KMS-11 (cell line): ENCODE data around the gene SWT1.
"Not testable (repeated sequence)": the region's sequence is repeated elsewhere in the genome, so short reads cannot be mapped to it uniquely, and the experiment has no call there.

Source experiments
- H2AFZ ChIP-seq: fragments of 200-600 bp; sonication (generic); 2 replicates; pipeline ENCODE4 v1.6.1; 2016; ENCODE audit warnings: antibody characterized with exemption, mixed run types, low read depth
- H3K27ac ChIP-seq: fragments of 200-600 bp; sonication (generic); 2 replicates; pipeline ENCODE4 v1.6.1; 2016; ENCODE audit warnings: mild to moderate bottlenecking, mixed run types
- H3K27me3 ChIP-seq: fragments of 200-600 bp; sonication (generic); 2 replicates; pipeline ENCODE4 v1.6.1; 2017; ENCODE audit warnings: mild to moderate bottlenecking, low read depth, mixed run types, moderate library complexity; ENCODE audit not compliant: insufficient read depth
- H3K36me3 ChIP-seq: fragments of 200-600 bp; sonication (generic); 2 replicates; pipeline ENCODE4 v1.6.1; 2017; ENCODE audit warnings: mild to moderate bottlenecking, mixed run types; ENCODE audit not compliant: insufficient read depth
- H3K4me1 ChIP-seq: fragments of 200-600 bp; sonication (generic); 2 replicates; pipeline ENCODE4 v1.6.1; 2016; ENCODE audit warnings: mild to moderate bottlenecking, low read depth, mixed run types; ENCODE audit not compliant: poor library complexity, severe bottlenecking
- H3K4me2 ChIP-seq: fragments of 200-600 bp; sonication (generic); 2 replicates; pipeline ENCODE4 v1.7.0; 2016; ENCODE audit warnings: mild to moderate bottlenecking, mixed run types
- H3K4me3 ChIP-seq: fragments of 200-600 bp; sonication (generic); IDR thresholded peaks from 2 replicates; pipeline ENCODE4 v1.6.1; 2017; ENCODE audit warnings: low read depth, low read length, mixed read lengths; ENCODE audit not compliant: insufficient read depth
- H3K79me2 ChIP-seq: fragments of 200-600 bp; sonication (generic); 2 replicates; pipeline ENCODE4 v1.6.1; 2016; ENCODE audit warnings: low read depth, mixed run types; ENCODE audit not compliant: insufficient read depth
- H3K9ac ChIP-seq: fragments of 200-600 bp; sonication (generic); 2 replicates; pipeline ENCODE4 v1.6.1; 2016; ENCODE audit warnings: mild to moderate bottlenecking, mixed run types
- H4K20me1 ChIP-seq: fragments of 200-600 bp; sonication (generic); 2 replicates; pipeline ENCODE4 v1.6.1; 2016; ENCODE audit warnings: mild to moderate bottlenecking, mixed run types; ENCODE audit not compliant: insufficient read depth
- TF ChIP-seq, protein P1 (sequence below): fragments of 200-600 bp; sonication (generic); conservative IDR thresholded peaks from 2 replicates; pipeline ENCODE4 v1.6.1; 2017; ENCODE audit warnings: low read depth, mild to moderate bottlenecking, antibody characterized with exemption, low read length, moderate library complexity, mixed read lengths

The SWT1 gene

GRCh38 chr1:185317034-185317885 lies 160.3 kb downstream of the SWT1 start, which contains the start of gene IVNS1ABP:
IVNS1ABP (minus strand) TSS chr1:185317243; CDS start chr1:185309493, 7,750 bp downstream.
- TF ChIP-seq, protein P1, sequence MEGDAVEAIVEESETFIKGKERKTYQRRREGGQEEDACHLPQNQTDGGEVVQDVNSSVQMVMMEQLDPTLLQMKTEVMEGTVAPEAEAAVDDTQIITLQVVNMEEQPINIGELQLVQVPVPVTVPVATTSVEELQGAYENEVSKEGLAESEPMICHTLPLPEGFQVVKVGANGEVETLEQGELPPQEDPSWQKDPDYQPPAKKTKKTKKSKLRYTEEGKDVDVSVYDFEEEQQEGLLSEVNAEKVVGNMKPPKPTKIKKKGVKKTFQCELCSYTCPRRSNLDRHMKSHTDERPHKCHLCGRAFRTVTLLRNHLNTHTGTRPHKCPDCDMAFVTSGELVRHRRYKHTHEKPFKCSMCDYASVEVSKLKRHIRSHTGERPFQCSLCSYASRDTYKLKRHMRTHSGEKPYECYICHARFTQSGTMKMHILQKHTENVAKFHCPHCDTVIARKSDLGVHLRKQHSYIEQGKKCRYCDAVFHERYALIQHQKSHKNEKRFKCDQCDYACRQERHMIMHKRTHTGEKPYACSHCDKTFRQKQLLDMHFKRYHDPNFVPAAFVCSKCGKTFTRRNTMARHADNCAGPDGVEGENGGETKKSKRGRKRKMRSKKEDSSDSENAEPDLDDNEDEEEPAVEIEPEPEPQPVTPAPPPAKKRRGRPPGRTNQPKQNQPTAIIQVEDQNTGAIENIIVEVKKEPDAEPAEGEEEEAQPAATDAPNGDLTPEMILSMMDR = peak; percentile 63
- Histone ChIP-seq H3K27me3 (no peaks in the 10 kb centered on the region), H4K20me1 (peaks cover 37% of the 10 kb centered on the region), H3K4me2 (peak within 1 kb of the TSS; percentile 98), H2AFZ (peak within 1 kb of the TSS; percentile 93), H3K9ac (peak within 1 kb of the TSS; percentile 95), H3K4me1 (peaks cover 44% of the 10 kb centered on the region), H3K79me2 (peaks cover 46% of the 10 kb centered on the region), H3K27ac (peak within 1 kb of the TSS; percentile 92), H3K36me3 (no peaks in the 10 kb centered on the region), H3K4me3 (peak within 1 kb of the TSS; percentile 85)

DNA sequence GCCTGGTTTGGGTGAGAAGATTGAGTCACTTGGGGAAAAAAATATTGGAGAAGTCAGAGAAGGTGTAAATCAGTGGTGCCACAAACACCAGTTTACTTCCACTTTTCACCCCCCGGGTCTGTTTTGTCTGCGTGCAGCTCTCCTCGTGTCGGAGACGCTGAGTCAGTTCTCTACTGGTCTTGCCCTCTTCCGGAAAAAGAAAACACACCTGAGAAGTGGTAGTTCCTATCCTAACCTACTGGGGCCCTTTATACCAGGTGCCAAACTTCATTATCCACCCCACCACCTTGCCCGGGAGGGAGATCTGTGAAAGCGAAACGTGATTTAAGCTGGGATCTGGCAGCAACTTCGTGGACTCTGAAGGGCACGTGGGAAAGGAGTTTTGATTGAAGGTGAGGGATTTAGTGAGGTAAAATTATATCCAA lies 160.9 kb downstream of the SWT1 start:
- peak overlapping the region; percentile 90 for H3K27ac ChIP-seq

DNA sequence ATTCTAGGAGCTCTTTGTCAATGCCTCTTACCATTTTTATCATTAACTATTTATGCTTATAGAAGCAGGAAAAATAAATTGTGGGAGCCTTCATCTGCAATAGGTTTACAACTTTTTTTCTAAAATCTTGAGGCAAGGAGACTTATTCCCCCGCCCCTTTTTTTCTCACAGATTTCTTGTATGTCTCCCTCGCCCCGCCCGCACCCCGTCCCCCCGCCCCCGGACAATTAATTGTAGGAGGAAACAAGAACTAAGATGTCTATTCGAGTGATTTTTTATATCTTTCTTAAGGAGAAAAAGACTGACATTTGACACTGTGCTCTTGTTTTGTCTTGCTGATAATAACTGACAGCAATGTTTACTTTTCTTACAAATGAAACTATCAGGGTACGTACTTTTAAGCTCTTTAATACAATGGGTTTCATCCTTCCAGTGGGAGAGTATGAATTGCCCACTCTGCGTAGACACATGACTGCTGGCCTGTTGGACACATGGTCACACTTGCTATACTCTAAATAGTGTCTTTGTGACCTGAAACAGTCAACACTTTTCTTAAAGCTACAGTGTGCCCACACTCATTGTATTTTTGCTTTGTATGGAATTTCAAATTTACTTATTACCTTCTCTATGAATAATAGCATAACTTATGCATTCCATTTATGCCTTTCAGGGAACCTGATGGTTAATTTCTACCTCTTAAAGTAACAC lies 161.6 kb downstream of the SWT1 start:
- Histone ChIP-seq H2AFZ (peak overlapping the region; percentile 93; the same call in 1 of the 2 replicates), H3K27me3 (no peaks in the 10 kb centered on the region), H3K79me2 (peaks cover 33% of the 10 kb centered on the region), H3K36me3 (no peaks in the 10 kb centered on the region), H3K27ac (peak overlapping the region; percentile 90), H3K4me3 (peak overlapping the region; percentile 6), H3K9ac (peak overlapping the region; percentile 95; the same call in 1 of the 2 replicates), H4K20me1 (peaks cover 24% of the 10 kb centered on the region), H3K4me2 (peak overlapping the region; percentile 58), H3K4me1 (peaks cover 31% of the 10 kb centered on the region)
- TF ChIP-seq, protein P1 = no peak

More for the DNA sequence above, 160.9 kb downstream of the SWT1 start:
- no peaks in the 10 kb centered on the region for H3K27me3 ChIP-seq
- H3K4me3 ChIP-seq = peak overlapping the region; percentile 66
- TF ChIP-seq, protein P1 = peak; percentile 5; the same call in 1 of the 2 replicates
- peaks cover 40% of the 10 kb centered on the region for H3K79me2 ChIP-seq
- H3K9ac ChIP-seq = peak overlapping the region; percentile 95
- H3K4me2 ChIP-seq = peak overlapping the region; percentile 58
- H3K36me3 ChIP-seq = no peaks in the 10 kb centered on the region
- peaks cover 31% of the 10 kb centered on the region for H4K20me1 ChIP-seq
- peaks cover 38% of the 10 kb centered on the region for H3K4me1 ChIP-seq
- H2AFZ ChIP-seq = peak overlapping the region; percentile 93

GRCh38 chr1:185319139-185319475 lies 162.1 kb downstream of the SWT1 start:
- Histone ChIP-seq H3K4me1 (peaks cover 25% of the 10 kb centered on the region), H3K9ac (no peak overlapping the region), H3K27me3 (no peaks in the 10 kb centered on the region), H3K36me3 (no peaks in the 10 kb centered on the region), H4K20me1 (peaks cover 19% of the 10 kb centered on the region), H3K79me2 (peaks cover 28% of the 10 kb centered on the region), H3K27ac (no peak overlapping the region), H3K4me3 (no peak overlapping the region), H3K4me2 (no peak overlapping the region), H2AFZ (no peak overlapping the region)
- TF ChIP-seq, protein P1 = no peak

DNA sequence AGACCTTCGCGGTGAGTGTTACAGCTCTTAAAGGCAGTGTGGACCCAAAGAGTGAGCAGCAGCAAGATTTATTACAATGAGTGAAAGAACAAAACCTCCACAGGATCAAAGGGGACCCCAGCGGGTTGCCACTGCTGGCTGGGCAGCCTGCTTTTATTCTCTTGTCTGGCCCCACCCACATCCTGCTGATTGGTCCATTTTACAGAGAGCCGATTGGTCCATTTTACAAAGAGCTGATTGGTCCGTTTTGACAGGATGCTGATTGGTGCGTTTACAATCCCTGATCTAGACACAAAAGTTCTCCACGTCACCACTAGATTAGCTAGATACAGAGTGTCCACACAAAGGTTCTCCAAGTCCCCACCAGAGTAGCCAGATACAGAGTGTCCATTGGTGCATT lies 164.1 kb downstream of the SWT1 start:
- H3K36me3 ChIP-seq, H3K4me2 ChIP-seq, H3K79me2 ChIP-seq, H3K9ac ChIP-seq, H3K27ac ChIP-seq, H3K27me3 ChIP-seq, H3K4me3 ChIP-seq, H2AFZ ChIP-seq, H4K20me1 ChIP-seq: not testable (repeated sequence)
- H3K4me1 ChIP-seq = peaks cover 13% of the 10 kb centered on the region

GRCh38 chr1:185321653-185322221 lies 164.8 kb downstream of the SWT1 start:
- peaks cover 13% of the 10 kb centered on the region for H3K4me1 ChIP-seq
- not testable (repeated sequence) for H3K4me3 ChIP-seq, H3K4me2 ChIP-seq, H3K36me3 ChIP-seq, H3K27me3 ChIP-seq, H4K20me1 ChIP-seq, H3K27ac ChIP-seq, H3K79me2 ChIP-seq, H2AFZ ChIP-seq, H3K9ac ChIP-seq
